Measurements from ENCODE around the gene DLGAP4.
"Not testable (repeated sequence)": the region's sequence is repeated elsewhere in the genome, so short reads cannot be mapped to it uniquely, and the experiment has no call there.

- not testable (repeated sequence) for TF ChIP-seq CTCF, POLR2A, EP300 (IDR thresholded peaks at IDR 0.05)
These were observed 258.6 kb downstream of the DLGAP4 start for GRCh38 chr20:36564726-36565121.

Data from stomach (tissue), 4 donors.